HEK293 (cell line): ENCODE measurements around the gene NGRN.

Experiments
- CTCF ChIA-PET: fragments of 350-600 bp; formaldehyde crosslinking; extraction: SDS; loops from one replicate; lab custom pipeline; 2021; ENCODE audit warnings: antibody characterized with exemption; lab: Yijun Ruan, JAX
- POLR2A ChIA-PET: fragments of 300-600 bp; formaldehyde crosslinking; extraction: SDS; loops from one replicate; lab custom pipeline; 2020; ENCODE audit warnings: antibody characterized with exemption, inconsistent platforms; lab: Yijun Ruan, JAX
- H3K27ac ChIP-seq: fragments of 200-500 bp; sonication (Bioruptor generic); 2 replicates; pipeline ENCODE4 v1.5.1; 2014; ENCODE audit warnings: low read depth, low read length, control low read depth, inconsistent platforms; ENCODE audit errors: extremely low read depth
- H3K36me3 ChIP-seq, 2 experiments: fragments of 200-500 bp in 1 of 2; sonication (Bioruptor generic) in 1 of 2; 1 replicate in 1 of 2; 2 replicates in 1 of 2; pipeline ENCODE4 v1.5.1; 2014 to 2017; ENCODE audit warnings: inconsistent platforms in 2 of 2, low read length in 2 of 2; ENCODE audit not compliant: control insufficient read depth in 2 of 2, insufficient read depth in 1 of 2
- H3K4me1 ChIP-seq: fragments of 200-500 bp; sonication (Bioruptor generic); 2 replicates; pipeline ENCODE4 v1.5.1; 2014; ENCODE audit warnings: mild to moderate bottlenecking, low read length, inconsistent platforms; ENCODE audit not compliant: control insufficient read depth, insufficient read depth
- H3K4me3 ChIP-seq: 2 replicates; pipeline ENCODE4 v1.5.1; 2011; ENCODE audit warnings: low read depth, mild to moderate bottlenecking, control low read depth, low read length, moderate library complexity
- H3K9me3 ChIP-seq: fragments of 200-500 bp; sonication (Bioruptor generic); 2 replicates; pipeline ENCODE4 v1.5.1; 2014; ENCODE audit warnings: low read depth, low read length, inconsistent platforms; ENCODE audit not compliant: control insufficient read depth, insufficient read depth
- CTCF ChIP-seq: fragments of 450-650 bp; formaldehyde crosslinking; IDR thresholded peaks from 2 replicates; pipeline ENCODE4 v1.5.1; 2016; ENCODE audit warnings: missing biosample characterization, missing genetic modification characterization
- GLIS1 ChIP-seq: fragments of 450-650 bp; formaldehyde crosslinking; IDR thresholded peaks from 2 replicates; pipeline ENCODE4 v1.5.1; 2016; ENCODE audit warnings: missing biosample characterization, missing genetic modification characterization
- GLIS2 ChIP-seq: fragments of 450-650 bp; formaldehyde crosslinking; IDR thresholded peaks from 2 replicates; pipeline ENCODE4 v1.5.1; 2016; ENCODE audit warnings: missing biosample characterization, missing genetic modification characterization
- KLF10 ChIP-seq: fragments of 450-650 bp; IDR thresholded peaks from 2 replicates; pipeline ENCODE4 v1.5.1; 2018; ENCODE audit warnings: missing biosample characterization, mild to moderate bottlenecking, missing genetic modification characterization
- OSR2 ChIP-seq: fragments of 450-650 bp; formaldehyde crosslinking; IDR thresholded peaks from 2 replicates; pipeline ENCODE4 v1.5.1; 2016; ENCODE audit warnings: missing biosample characterization, missing genetic modification characterization
- PBX3 ChIP-seq: sonication (generic); formaldehyde crosslinking; IDR thresholded peaks from 2 replicates; pipeline ENCODE4 v1.8.1; 2022; ENCODE audit warnings: mild to moderate bottlenecking, moderate library complexity, missing genetic modification reagents
- ZBTB48 ChIP-seq: fragments of 450-650 bp; formaldehyde crosslinking; IDR thresholded peaks from 2 replicates; pipeline ENCODE4 v1.5.1; 2016; ENCODE audit warnings: missing biosample characterization, missing genetic modification characterization
- ZFP41 ChIP-seq: fragments of 450-650 bp; formaldehyde crosslinking; IDR thresholded peaks from 2 replicates; pipeline ENCODE4 v1.5.1; 2016; ENCODE audit warnings: missing biosample characterization, missing genetic modification characterization, borderline replicate concordance
- ZIC2 ChIP-seq: fragments of 450-650 bp; formaldehyde crosslinking; IDR thresholded peaks from 2 replicates; pipeline ENCODE4 v1.5.1; 2016; ENCODE audit warnings: missing biosample characterization, missing genetic modification characterization
- ZNF184 ChIP-seq: fragments of 450-650 bp; IDR thresholded peaks from 2 replicates; pipeline ENCODE4 v1.5.1; 2018; ENCODE audit warnings: missing biosample characterization, mild to moderate bottlenecking, missing genetic modification characterization
- ZNF2 ChIP-seq: fragments of 450-650 bp; formaldehyde crosslinking; IDR thresholded peaks from 2 replicates; pipeline ENCODE4 v1.5.1; 2016; ENCODE audit warnings: missing biosample characterization, missing genetic modification characterization
- ZNF292 ChIP-seq: fragments of 450-650 bp; formaldehyde crosslinking; IDR thresholded peaks from 2 replicates; pipeline ENCODE4 v1.5.1; 2016; ENCODE audit warnings: low read depth, missing biosample characterization, missing genetic modification characterization, borderline replicate concordance
- ZNF416 ChIP-seq: fragments of 450-650 bp; formaldehyde crosslinking; IDR thresholded peaks from 2 replicates; pipeline ENCODE4 v1.5.1; 2016; ENCODE audit warnings: missing biosample characterization, missing genetic modification characterization
- ZNF585B ChIP-seq: fragments of 450-650 bp; formaldehyde crosslinking; IDR thresholded peaks from 2 replicates; pipeline ENCODE4 v1.5.1; 2016; ENCODE audit warnings: missing biosample characterization, missing genetic modification characterization
- ZNF623 ChIP-seq: fragments of 450-650 bp; formaldehyde crosslinking; IDR thresholded peaks from 2 replicates; pipeline ENCODE4 v1.5.1; 2016; ENCODE audit warnings: missing biosample characterization, missing genetic modification characterization
- ZNF626 ChIP-seq: fragments of 450-650 bp; sonication (Bioruptor Pico); formaldehyde crosslinking; IDR thresholded peaks from 2 replicates; pipeline ENCODE4 v1.5.1; 2018; ENCODE audit warnings: missing biosample characterization, missing genetic modification characterization, inconsistent platforms
- ZNF645 ChIP-seq: fragments of 450-650 bp; formaldehyde crosslinking; IDR thresholded peaks from 2 replicates; pipeline ENCODE4; 2016; ENCODE audit warnings: missing biosample characterization, missing genetic modification characterization
- ZNF692 ChIP-seq: fragments of 450-650 bp; formaldehyde crosslinking; IDR thresholded peaks from 2 replicates; pipeline ENCODE4 v1.5.1; 2016; ENCODE audit warnings: missing biosample characterization, missing genetic modification characterization
- ZNF707 ChIP-seq: fragments of 450-650 bp; formaldehyde crosslinking; IDR thresholded peaks from 2 replicates; pipeline ENCODE4 v1.5.1; 2016; ENCODE audit warnings: missing biosample characterization, missing genetic modification characterization
- TF ChIP-seq, protein P1 (sequence below): fragments of 450-650 bp; formaldehyde crosslinking; IDR thresholded peaks from 2 replicates; pipeline ENCODE4 v1.5.1; 2016; ENCODE audit warnings: missing biosample characterization, missing genetic modification characterization, borderline replicate concordance

Gene NGRN

DNA sequence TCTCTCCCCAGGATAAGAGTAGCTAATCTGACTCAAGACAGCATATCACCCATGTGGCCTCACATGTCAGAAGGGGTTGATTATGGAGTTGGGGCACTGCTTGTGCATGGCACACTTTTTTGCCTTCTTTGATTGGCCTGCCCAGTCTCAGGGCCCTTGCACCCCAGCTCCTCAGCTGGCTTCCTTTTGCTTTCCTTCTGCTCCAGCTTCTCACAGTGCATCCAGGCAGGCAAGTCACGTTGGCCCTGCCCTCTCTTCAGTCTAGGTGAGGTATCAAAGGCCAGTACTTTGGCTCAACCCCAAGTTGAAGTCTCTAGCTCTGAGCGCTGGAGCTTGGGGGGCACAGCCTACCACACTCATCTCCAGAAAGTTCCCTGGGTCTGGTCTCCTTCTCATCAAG, 42.2 kb downstream of the NGRN start:
- Histone ChIP-seq H3K27ac (no peak overlapping the region), H3K4me3 (no peak overlapping the region), H3K4me1 (no peaks in the 10 kb centered on the region), H3K9me3 (no peaks in the 10 kb centered on the region), H3K36me3 (no peaks in the 10 kb centered on the region)
- CTCF ChIA-PET, result interaction anchor here (0.6 to 4.2 kb wide), 5 partner anchors 11 to 175 kb away, joined by 3 to 56 read pairs (median 7); no protein-coding TSS in a partner anchor
- no peak for TF ChIP-seq ZNF2 (tag by site-specific recombination)
- TF ChIP-seq ZNF292 (tag by site-specific recombination), result no peak
- TF ChIP-seq ZNF623 (tag by site-specific recombination), result no peak
- TF ChIP-seq GLIS2 (tag by site-specific recombination), result no peak
- TF ChIP-seq GLIS1 (tag by site-specific recombination), result no peak
- TF ChIP-seq OSR2 (tag by site-specific recombination), result no peak
- TF ChIP-seq ZNF707 (tag by site-specific recombination), result no peak
- no peak for TF ChIP-seq ZNF626 (tag by site-specific recombination)
- no peak for TF ChIP-seq ZNF585B (tag by site-specific recombination)
- TF ChIP-seq KLF10, result no peak
- TF ChIP-seq ZIC2 (tag by site-specific recombination), result no peak
- TF ChIP-seq, protein P1, sequence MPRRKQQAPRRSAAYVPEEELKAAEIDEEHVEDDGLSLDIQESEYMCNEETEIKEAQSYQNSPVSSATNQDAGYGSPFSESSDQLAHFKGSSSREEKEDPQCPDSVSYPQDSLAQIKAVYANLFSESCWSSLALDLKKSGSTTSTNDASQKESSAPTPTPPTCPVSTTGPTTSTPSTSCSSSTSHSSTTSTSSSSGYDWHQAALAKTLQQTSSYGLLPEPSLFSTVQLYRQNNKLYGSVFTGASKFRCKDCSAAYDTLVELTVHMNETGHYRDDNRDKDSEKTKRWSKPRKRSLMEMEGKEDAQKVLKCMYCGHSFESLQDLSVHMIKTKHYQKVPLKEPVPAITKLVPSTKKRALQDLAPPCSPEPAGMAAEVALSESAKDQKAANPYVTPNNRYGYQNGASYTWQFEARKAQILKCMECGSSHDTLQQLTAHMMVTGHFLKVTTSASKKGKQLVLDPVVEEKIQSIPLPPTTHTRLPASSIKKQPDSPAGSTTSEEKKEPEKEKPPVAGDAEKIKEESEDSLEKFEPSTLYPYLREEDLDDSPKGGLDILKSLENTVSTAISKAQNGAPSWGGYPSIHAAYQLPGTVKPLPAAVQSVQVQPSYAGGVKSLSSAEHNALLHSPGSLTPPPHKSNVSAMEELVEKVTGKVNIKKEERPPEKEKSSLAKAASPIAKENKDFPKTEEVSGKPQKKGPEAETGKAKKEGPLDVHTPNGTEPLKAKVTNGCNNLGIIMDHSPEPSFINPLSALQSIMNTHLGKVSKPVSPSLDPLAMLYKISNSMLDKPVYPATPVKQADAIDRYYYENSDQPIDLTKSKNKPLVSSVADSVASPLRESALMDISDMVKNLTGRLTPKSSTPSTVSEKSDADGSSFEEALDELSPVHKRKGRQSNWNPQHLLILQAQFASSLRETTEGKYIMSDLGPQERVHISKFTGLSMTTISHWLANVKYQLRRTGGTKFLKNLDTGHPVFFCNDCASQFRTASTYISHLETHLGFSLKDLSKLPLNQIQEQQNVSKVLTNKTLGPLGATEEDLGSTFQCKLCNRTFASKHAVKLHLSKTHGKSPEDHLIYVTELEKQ (tag by site-specific recombination), result no peak
- TF ChIP-seq PBX3, result no peak
- no peak for TF ChIP-seq ZFP41
- no peak for TF ChIP-seq ZNF184 (tag by site-specific recombination)
- no peak for TF ChIP-seq ZNF416 (tag by site-specific recombination)
- no peak for TF ChIP-seq ZNF692 (tag by site-specific recombination)
- TF ChIP-seq ZBTB48, result no peak
- TF ChIP-seq CTCF (tag by site-specific recombination), result no peak
- TF ChIP-seq ZNF645, result no peak
- POLR2A ChIA-PET, result no interaction called here
